GM20431 (cell line): ENCODE data around the gene TARP.
"Not testable (repeated sequence)": the region's sequence is repeated elsewhere in the genome, so short reads cannot be mapped to it uniquely, and the experiment has no call there.

Experiments
- in situ Hi-C: fragments of 300-500 bp; cut with MseI, MboI; formaldehyde crosslinking; loops from one replicate; pipeline ENCODE4 v1.15.0; 2020; ENCODE audit warnings: low sequenced_read_pairs; ENCODE audit not compliant: unreplicated experiment

TARP gene

DNA sequence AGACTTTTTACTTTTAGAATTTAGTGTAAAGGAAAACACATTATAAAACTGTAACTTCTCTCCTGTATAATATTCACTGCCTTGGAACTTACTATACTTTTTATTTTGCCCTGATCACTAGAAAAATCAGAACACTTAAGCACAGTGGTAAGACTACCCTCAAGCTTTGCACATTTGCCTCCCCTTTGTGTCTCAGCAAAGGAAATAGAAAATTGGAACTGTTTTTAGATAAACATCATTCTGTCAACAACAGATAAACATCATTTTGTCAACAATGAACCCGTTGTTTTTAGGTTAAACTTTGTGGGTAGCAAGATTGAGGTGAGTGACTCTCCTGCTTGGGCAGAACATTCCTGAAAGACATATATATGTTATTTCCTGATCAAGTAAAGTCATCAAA, 8.8 kb downstream of the TARP start:
- in situ Hi-C loops = not testable (repeated sequence)

DNA sequence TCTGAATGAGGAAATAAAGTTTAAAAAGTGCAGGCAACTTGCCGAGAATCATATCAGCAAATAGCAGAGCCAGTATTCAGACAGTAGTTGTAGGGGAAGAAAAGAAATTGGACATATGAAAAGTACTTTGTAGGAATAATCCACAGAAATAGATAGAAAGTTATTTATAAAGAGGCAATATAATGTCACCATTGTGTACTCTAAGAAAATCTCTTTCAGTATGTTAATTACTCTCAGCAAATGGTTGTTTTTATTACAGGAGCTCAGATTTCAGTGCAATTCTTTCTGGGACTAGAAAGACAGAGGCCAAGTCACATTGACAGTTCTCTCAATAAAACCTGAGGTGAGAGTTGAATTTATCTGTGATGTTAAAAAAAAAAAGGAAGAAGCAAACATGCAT, 10.2 kb downstream of the TARP start:
- in situ Hi-C loops = not testable (repeated sequence)

DNA sequence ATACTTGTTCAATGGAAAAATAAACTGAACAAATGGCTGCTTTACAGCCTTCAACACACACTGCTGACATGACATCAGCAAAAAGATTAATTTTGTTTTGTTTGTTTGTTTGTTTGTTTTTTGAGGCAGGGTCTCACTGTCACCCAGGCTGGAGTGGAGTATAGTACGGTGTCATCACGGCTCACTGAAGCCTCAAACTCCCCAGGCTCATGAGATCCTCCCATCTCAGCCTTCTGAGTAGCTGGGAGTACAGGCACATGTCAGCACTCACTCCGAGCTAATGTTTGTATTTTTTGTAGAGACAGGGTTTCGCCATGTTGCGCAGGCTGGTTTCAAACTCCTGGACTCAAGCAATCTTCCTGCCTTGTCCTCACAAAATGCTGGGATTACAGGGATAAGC, 10.9 kb downstream of the TARP start:
- in situ Hi-C loops = no loop called here

DNA sequence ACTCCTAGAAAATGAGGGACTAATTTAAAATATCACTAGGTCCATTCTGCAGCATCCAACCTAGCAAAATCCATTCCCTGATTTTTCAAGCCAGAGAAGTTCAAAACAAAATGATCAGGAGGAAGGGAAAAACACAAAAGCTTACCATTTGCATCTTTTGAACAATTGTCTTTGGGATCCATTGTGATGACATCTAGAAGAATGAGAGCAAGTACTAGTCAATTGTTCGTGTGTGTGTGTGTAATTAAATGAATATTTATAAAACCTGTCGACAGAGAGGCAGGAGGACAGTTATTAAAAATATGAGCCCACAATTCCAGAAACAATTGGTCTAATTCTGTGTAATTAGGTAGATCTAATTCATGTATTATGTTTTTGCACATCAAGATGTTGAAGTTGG, 11.4 kb downstream of the TARP start:
- in situ Hi-C loops = not testable (repeated sequence)

DNA sequence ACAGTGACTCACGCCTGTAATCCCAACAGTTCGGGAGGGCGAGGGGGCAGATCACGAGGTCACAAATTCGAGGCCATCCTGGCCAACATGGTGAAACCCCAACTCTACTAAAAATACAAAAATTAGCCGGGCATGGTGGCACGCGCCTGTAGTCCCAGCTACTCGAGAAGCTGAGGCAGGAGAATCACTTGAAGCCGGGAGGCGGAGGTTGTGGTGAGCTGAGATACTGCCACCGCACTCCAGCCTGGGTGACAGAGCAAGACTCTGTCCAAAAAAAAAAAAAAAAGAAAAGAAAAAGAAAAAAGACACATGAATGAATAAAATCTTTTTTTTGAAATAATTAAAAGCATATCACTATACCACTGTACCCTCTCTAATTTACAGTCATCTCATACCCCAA, 11.8 kb downstream of the TARP start:
- in situ Hi-C loops = not testable (repeated sequence)

DNA sequence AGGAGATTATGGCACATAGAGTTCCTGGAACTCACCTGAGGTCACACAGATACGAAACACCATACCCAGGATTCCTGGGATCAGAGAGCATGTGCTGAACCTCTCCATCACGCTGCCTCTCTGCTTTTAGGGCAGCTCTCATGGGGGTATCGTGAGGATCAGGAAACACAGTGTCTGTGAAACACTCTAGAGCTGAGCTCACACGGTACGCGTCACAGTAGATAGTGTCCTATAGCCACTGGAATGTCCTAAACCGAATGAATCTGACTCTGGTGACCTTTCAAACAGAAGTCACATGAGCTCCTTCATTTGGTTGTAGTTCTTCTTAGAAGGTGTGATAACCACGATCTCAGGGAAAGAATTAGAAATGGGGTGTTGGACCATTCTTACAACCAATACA, 14.3 kb downstream of the TARP start:
- in situ Hi-C loops = not testable (repeated sequence)

DNA sequence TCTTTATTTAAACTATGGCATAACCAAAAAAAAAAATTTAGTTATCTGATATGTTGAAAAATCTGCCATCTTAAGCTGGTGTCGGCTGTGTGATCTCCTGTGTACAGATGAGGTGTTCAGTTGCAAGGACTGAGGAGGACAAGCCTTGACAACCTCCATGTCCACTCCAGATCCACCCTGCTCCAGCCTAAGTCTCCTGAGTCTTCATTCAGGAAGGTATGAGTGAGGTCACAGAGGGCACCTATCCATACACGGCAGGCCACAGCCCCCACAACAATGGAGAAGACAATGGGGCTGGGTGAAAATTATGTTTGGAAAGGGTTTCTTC, 16.1 kb downstream of the TARP start:
- in situ Hi-C loops = no loop called here

DNA sequence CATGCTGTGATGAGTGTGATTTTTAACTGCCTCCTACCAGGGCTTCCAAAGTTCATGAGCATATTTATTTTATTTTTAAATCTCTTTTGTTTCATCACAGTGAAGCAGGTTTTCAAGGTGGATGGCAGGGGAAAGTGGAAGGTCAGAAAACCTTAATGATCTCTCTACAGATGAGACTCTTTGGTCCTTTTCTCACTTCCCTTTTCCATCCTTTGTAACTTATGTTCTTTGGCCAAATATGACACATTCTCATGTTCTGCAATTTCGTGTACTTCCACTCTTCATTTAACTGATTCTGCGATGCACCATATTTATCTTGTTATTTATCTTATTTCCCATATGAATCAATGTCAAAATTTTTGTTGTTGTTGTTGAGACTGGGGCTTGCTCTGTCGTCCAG, 23.6 kb downstream of the TARP start:
- in situ Hi-C loops = not testable (repeated sequence)

DNA sequence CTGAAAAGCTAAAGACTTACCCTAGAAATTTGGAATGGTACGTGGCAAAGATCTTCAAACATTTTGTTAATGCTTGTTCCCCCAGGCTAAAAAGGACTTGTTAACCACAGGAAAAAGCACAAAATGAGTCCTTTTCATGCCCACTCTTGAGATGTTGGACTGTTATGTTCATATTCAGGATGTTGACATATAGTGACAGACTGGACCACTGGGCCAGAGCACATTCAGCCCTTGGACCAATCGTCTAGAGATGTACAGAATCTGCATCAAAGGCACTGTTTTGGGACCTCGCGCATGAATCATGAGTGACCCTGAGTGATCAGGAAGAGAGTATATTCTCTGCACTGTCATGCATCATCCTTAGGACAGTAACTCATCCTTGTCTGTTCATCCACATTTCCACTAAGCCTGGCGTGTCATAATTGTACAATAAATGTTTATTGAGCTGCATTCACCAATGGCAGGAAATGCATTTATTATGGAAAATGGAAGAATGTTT, 25.3 kb downstream of the TARP start:
- in situ Hi-C loops = no loop called here

DNA sequence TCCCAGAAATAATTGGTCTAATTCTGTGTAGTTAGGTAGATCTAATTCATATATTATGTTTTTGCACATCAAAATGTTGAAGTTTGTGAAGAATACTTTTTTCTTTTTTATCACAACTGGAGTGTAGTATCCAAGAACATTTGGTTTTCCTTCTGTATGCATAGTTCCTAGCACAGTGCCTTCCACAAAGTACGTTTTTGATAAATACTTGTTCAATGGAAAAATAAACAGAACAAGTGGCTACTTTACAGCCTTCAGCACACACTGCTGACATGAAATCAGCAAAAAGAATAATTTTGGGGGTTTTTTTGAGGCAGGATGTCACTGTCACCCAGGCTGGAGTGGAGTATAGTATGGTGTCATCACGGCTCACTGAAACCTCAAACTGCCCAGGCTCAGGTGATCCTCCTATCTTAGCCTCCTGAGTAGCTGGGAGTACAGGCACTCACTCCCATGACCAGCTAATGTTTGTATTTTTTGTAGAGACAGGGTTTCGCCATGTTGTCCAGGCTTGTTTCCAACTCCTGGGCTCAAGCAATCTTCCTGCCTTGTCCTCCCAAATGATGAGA, 27.9 kb downstream of the TARP start:
- in situ Hi-C loops = no loop called here

DNA sequence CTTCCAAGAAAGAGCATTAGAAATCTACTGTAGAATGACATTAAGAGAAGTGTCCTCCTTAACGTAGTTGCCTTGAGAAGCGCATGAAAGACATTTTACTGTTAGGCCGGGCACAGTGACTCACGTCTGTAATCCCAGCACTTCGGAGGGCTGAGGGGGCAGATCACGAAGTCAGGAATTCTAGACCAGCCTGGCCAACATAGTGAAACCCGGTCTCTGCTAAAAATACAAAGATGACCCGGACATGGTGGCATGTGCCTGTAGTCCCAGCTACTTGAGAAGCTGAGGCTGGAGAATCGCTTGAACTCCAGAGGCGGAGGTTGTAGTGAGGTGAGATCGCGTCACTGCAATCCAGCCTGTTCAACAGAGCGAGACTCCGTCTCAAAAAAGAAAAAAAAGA, 28.9 kb downstream of the TARP start:
- in situ Hi-C loops = no loop called here

DNA sequence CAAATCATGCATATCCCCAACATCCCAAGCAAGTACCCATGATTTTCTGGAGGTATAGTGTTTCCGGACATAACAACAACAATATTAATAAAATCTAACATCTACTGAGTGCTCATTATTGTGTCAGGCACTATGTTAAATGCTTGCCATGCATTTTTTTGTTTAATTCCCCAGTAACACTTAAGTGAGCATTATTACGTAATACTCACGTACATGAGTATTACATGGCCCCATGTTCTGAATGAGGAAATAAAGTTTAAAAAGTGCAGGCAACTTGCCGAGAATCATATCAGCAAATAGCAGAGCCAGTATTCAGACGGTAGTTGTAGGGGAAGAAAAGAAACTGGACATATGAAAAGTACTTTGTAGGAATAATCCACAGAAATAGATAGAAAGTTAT, 30.1 kb downstream of the TARP start:
- in situ Hi-C loops = not testable (repeated sequence)

DNA sequence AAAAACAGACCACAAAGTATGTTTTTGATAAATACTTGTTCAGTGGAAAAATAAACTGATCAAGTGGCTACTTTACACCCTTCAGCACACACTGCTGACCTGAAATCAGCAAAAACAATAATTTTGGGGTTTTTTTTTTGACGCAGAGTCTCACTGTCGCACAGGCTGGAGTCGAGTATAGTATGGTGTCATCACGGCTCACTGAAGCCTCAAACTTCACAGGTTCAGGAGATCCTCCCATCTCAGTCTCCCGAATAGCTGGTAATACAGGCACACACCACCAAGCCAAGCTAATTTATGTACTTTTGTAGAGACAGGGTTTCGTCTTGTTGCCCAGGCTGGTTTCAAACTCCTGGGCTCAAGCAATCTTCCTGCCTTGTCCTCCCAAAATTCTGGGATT, 30.6 kb downstream of the TARP start:
- in situ Hi-C loops = no loop called here

DNA sequence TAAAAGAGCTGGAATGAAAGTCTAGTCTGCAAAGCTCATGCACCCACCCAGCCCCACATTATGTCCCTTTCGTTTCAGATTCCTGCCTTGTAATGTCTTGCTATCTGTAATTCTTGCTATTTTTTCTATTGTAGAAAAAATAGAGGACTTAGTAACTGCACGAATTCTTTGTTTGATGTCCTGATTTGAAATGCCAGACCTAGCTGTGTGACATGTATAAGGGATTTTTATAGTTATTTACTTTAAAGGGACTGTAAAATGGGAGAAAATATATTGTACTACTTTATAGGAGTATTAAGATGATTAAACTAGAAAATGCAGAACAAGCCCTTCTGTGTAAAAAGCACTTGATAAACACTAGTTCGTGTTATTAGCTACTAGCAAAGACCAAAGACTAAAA, 32.4 kb downstream of the TARP start:
- in situ Hi-C loops = no loop called here

DNA sequence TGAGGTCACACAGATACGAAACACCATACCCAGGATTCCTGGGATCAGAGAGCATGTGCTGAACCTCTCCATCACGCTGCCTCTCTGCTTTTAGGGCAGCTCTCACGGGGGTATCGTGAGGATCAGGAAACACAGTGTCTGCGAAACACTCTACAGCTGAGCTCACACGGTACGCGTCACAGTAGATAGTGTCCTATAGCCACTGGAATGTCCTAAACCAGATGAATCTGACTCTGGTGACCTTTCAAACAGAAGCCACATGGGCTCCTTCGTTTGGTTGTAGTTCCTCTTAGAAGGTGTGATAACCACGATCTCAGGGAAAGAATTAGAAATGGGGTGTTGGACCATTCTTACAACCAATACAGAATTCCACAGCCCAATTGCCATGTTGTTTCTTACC, 34.3 kb downstream of the TARP start:
- in situ Hi-C loops = not testable (repeated sequence)

DNA sequence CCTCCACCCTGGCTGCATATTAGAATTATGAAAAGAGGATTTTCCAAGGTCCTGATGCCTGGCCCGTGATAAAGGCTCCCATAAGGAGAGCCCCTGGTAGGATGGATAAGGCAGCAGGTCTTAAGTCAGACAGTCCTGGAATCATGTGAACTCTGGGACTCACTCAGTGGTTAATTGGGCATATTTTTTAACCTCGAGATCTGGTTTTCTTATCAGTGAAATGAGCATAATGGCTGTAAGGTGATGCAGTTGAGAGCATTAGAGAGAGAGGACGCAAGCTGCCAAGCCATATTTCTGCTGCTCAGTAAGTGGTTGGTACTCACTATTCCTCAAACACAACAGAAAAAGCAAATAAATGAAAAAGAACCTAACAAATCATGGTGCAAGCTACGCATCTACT, 37.8 kb downstream of the TARP start:
- in situ Hi-C loops = no loop called here

DNA sequence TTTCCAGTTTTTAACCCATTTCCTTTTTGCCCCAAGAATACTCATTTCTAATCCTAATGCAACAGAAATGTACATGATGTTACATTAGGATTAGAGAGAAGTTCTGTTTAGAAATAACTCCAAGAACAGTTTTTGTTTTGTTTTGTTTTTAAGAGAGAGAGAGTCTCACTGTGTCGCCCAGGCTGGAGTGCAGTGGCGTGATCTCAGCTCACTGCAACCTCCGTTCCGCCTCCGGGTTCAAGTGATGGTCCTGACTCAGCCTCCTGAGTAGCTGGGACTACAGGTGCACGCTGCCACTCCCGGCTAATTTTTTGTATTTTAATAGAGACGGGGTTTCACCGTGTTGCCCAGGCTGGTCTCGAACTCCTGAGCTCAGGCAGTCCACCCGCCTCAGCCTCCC, 38.7 kb downstream of the TARP start:
- in situ Hi-C loops = not testable (repeated sequence)

DNA sequence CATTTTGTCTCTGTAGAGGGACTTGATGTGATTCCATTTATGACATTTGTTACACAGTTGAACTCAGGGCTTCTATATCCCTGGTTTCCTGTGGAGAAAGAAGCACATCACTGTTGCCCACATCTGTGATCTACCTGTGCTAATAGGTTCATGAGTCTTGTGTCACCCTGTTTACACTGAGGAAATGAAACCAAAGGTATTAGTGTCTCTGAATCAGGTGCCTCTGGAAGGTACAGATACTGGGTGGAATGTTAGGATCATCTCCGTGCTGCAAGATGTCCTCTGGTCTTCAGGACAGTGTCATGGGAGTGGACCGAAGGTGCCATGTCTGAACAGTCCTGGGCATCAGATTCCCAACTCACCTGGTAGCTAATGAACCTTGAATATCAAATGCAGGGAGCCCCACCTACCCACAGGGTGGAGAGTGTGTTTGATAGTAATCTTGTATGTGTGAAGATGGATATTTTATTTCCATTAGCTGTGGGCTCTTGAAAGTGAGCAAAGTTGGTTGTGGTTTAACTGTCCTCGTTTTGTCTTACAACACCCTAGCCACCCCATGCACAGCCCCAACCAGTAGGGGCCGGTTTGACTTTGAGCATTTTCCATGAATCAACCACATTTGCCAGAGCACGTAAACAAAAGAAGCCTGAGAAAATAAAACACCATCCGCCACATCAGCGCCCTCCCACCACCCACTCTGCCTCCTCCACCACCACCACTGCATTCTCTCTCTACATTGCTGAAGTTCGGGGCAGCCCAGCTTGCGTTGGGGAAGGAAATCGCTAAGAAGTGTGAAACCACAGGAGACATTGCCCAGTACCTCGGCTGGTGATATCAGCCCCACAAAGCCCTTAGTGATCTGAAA, 40.7 kb downstream of the TARP start:
- in situ Hi-C loops = no loop called here

DNA sequence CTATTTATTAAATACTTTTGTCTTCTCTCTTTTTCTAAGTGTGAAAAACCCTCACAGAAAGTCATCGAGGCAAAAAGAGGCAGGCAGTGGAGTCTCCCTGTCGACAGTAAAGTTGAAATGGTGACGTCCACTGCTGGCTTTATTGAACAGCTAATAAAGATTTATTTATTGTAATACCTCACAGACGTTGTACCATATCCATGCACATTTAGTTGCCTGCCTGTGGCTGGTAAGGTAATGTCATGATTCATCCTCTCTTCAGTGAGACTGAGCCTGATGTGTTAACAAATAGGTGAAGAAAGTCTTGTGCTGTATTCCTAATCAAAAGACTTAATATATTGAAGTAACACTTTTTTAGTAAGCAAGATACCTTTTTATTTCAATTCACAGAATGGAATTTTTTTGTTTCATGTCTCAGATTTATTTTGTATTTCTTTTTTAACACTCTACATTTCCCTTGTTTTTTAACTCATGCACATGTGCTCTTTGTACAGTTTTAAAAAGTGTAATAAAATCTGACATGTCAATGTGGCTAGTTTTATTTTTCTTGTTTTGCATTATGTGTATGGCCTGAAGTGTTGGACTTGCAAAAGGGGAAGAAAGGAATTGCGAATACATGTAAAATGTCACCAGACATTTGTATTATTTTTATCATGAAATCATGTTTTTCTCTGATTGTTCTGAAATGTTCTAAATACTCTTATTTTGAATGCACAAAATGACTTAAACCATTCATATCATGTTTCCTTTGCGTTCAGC, 43.4 kb downstream of the TARP start:
- in situ Hi-C loops = no loop called here

DNA sequence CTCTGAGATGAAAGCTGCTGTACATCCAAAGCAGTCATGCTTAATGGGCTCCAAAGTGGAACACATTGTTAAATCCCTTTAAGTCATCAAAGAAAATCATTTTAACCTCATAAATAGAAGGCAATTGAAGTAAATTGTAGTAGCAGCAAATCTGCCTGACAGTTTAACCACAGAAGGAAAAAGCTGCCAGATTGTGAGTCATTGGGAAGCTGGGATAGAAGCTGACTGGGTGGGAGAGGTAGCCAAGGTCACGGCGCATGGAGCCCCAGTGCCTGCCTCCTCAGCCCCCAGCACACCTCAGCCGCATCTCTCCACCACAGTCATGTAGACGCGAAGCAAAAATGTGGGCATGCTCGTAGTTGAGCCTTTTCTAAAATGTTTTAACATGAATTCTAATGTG, 44.0 kb downstream of the TARP start:
- in situ Hi-C loops = no loop called here

DNA sequence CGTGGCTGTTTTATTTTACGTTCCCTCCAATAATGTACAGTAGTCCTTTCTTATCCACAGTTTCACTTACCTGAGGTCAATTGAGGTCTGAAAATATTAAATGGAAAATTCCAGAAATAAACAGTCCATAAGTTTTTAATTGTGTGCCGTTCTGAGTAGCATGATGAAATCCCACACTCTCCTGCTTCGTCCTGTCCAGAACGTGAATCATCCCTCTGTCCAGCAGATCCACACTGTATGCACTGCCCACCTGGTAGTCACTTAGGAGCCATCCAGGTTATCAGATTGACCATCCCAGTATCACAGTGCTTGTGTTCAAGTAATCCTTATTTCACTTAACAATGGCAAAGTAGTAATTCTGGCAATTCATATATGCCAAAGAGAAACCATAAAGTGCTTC, 49.0 kb downstream of the TARP start:
- in situ Hi-C loops = loop anchor here (5.0 kb wide), 1 partner anchor 117 kb away; no protein-coding TSS in a partner anchor
